ENCODE measurements around the gene AOPEP. TPM values are rescaled to one million over a fixed set of nuclear protein-coding genes. Genes with fewer than 3 reads are reported as not detected.

AOPEP gene
- total RNA-seq, 2 experiments from 2014 or later, result 6.9 to 7.0 TPM

- ChIA-PET POLR2A (no interaction called here), CTCF (no interaction called here)
- Histone ChIP-seq H3K36me3 (ENCODE audit: insufficient read depth, low read length) (no peaks in the 10 kb centered on the region), H3K4me1 (ENCODE audit: insufficient read depth, low read length) (no peaks in the 10 kb centered on the region), H3K9me3 (ENCODE audit: control insufficient read depth in 1 of 2, insufficient read depth in 1 of 2, low read length in 2 of 2) (no peaks in the 10 kb centered on the region), H3K4me3 (ENCODE audit: low read length) (no peak overlapping the region), H3K27ac (ENCODE audit: low read depth in 1 of 2, low read length in 2 of 2) (no peak overlapping the region), H3K27me3 (ENCODE audit: control insufficient read depth in 1 of 2, insufficient read depth in 2 of 2, low read length in 2 of 2) (no peaks in the 10 kb centered on the region)
- H3K27ac Mint-ChIP-seq, result no peak overlapping the region
- H3K36me3 Mint-ChIP-seq (ENCODE audit: low read depth), result peaks cover 5% of the 10 kb centered on the region
- DNase-seq (no peak), ATAC-seq (ENCODE audit: poor library complexity) (no peak)
- no peak for TF ChIP-seq CTCF (IDR thresholded peaks at IDR 0.05)
- intact Hi-C loops (cut with DNase I, micrococcal nuclease), result no loop called here
- no peaks in the 10 kb centered on the region for H3K27me3 Mint-ChIP-seq
- no peaks in the 10 kb centered on the region for H3K4me1 Mint-ChIP-seq (ENCODE audit: low read depth)
- H3K9me3 Mint-ChIP-seq, result no peaks in the 10 kb centered on the region
- no peak overlapping the region for H3K4me3 Mint-ChIP-seq
Measured at GRCh38 chr9:95079461-95079860, 353.0 kb downstream of the AOPEP start.

GRCh38 chr9:95080961-95081647 is 354.6 kb downstream of the AOPEP start:
- Histone ChIP-seq H3K4me1 (ENCODE audit: insufficient read depth, low read length) (no peaks in the 10 kb centered on the region), H3K36me3 (ENCODE audit: insufficient read depth, low read length) (no peaks in the 10 kb centered on the region), H3K9me3 (ENCODE audit: control insufficient read depth in 1 of 2, insufficient read depth in 1 of 2, low read length in 2 of 2) (no peaks in the 10 kb centered on the region), H3K4me3 (ENCODE audit: low read length) (no peak overlapping the region), H3K27me3 (ENCODE audit: control insufficient read depth in 1 of 2, insufficient read depth in 2 of 2, low read length in 2 of 2) (no peaks in the 10 kb centered on the region), H3K27ac (ENCODE audit: low read depth in 1 of 2, low read length in 2 of 2) (no peak overlapping the region)
- intact Hi-C loops (cut with DNase I, micrococcal nuclease), result no loop called here
- no peaks in the 10 kb centered on the region for H3K4me1 Mint-ChIP-seq (ENCODE audit: low read depth)
- no peak for ATAC-seq (ENCODE audit: poor library complexity)
- H3K27ac Mint-ChIP-seq, result no peak overlapping the region
- DNase-seq, result peak in 1 of 14 experiments; percentile 24
- ChIA-PET POLR2A (no interaction called here), CTCF (no interaction called here)
- no peaks in the 10 kb centered on the region for H3K9me3 Mint-ChIP-seq
- H3K36me3 Mint-ChIP-seq (ENCODE audit: low read depth), result peaks cover 5% of the 10 kb centered on the region
- H3K27me3 Mint-ChIP-seq, result no peaks in the 10 kb centered on the region
- no peak overlapping the region for H3K4me3 Mint-ChIP-seq
- TF ChIP-seq CTCF (IDR thresholded peaks at IDR 0.05), result no peak

- CTCF ChIA-PET, result no interaction called here
- Histone ChIP-seq H3K4me1 (ENCODE audit: insufficient read depth, low read length) (no peaks in the 10 kb centered on the region), H3K27ac (ENCODE audit: low read depth in 1 of 2, low read length in 2 of 2) (no peak overlapping the region), H3K9me3 (ENCODE audit: control insufficient read depth in 1 of 2, insufficient read depth in 1 of 2, low read length in 2 of 2) (no peaks in the 10 kb centered on the region), H3K27me3 (ENCODE audit: control insufficient read depth in 1 of 2, insufficient read depth in 2 of 2, low read length in 2 of 2) (no peaks in the 10 kb centered on the region), H3K36me3 (ENCODE audit: insufficient read depth, low read length) (no peaks in the 10 kb centered on the region), H3K4me3 (ENCODE audit: low read length) (no peak overlapping the region)
- ATAC-seq (ENCODE audit: poor library complexity), result no peak
- DNase-seq, result no peak
- Mint-ChIP-seq H3K27ac (no peak overlapping the region), H3K4me1 (ENCODE audit: low read depth) (no peaks in the 10 kb centered on the region), H3K4me3 (no peak overlapping the region), H3K9me3 (no peaks in the 10 kb centered on the region), H3K36me3 (ENCODE audit: low read depth) (peaks cover 5% of the 10 kb centered on the region), H3K27me3 (no peaks in the 10 kb centered on the region)
- POLR2A ChIA-PET, result no interaction called here
- no peak for TF ChIP-seq CTCF (IDR thresholded peaks at IDR 0.05)
- intact Hi-C loops (cut with DNase I, micrococcal nuclease), result no loop called here
Measured at GRCh38 chr9:95081998-95082397, 355.5 kb downstream of the AOPEP start.

Data from CD4-positive, alpha-beta T cell (primary cell).